CD4-positive, alpha-beta memory T cell (primary cell): ENCODE measurements around the gene MS4A2. TPM values are rescaled to one million over a fixed set of nuclear protein-coding genes. Genes with fewer than 3 reads are reported as not detected.
"Not testable (repeated sequence)": the region's sequence is repeated elsewhere in the genome, so short reads cannot be mapped to it uniquely, and the experiment has no call there.

Experiments
- CTCF ChIA-PET: fragments of 350-600 bp; sonication (Branson Sonifier 250); formaldehyde crosslinking; loops from one replicate; lab custom pipeline; 2021; ENCODE audit warnings: inconsistent platforms; ENCODE audit not compliant: partially characterized antibody; lab: Charles Lee
- POLR2A ChIA-PET: fragments of 350-600 bp; sonication (Branson Sonifier 250); formaldehyde crosslinking; loops from one replicate; lab custom pipeline; 2021; ENCODE audit not compliant: partially characterized antibody; lab: Charles Lee
- DNase-seq, 5 donors: peaks; one replicate each; pipeline versions ENCODE4 v3.0.0 to v3.0.0-alpha.2; 2020 to 2022; ENCODE audit warnings: mixed read lengths in 1 of 5
- H3K27ac ChIP-seq: one replicate; pipeline ENCODE4 v1.7.0; 2013; ENCODE audit warnings: low read depth, low read length
- H3K27me3 ChIP-seq: 2 replicates; pipeline ENCODE4 v1.7.0; 2013; ENCODE audit warnings: mild to moderate bottlenecking, low read length, moderate library complexity; ENCODE audit not compliant: insufficient read depth
- H3K36me3 ChIP-seq: 2 replicates; pipeline ENCODE4 v1.7.0; 2013; ENCODE audit warnings: mild to moderate bottlenecking, low read length, moderate library complexity; ENCODE audit not compliant: insufficient read depth
- H3K4me1 ChIP-seq: 2 replicates; pipeline ENCODE4 v1.7.0; 2013; ENCODE audit warnings: mild to moderate bottlenecking, low read length, moderate library complexity; ENCODE audit not compliant: insufficient read depth
- H3K4me3 ChIP-seq, 2 donors: one replicate each; pipeline ENCODE4 v1.7.0; 2013; ENCODE audit warnings: low read length in 2 of 2, mild to moderate bottlenecking in 1 of 2
- H3K9me3 ChIP-seq, 2 donors: one replicate each; pipeline ENCODE4 v1.7.0; 2013; ENCODE audit warnings: low read length in 2 of 2, control low read depth in 1 of 2; ENCODE audit not compliant: control insufficient read depth in 1 of 2
- H3K27ac Mint-ChIP-seq, 7 donors: one replicate each; pipeline ENCODE4 v1.8.0; 2020 to 2021; ENCODE audit warnings: mixed read lengths in 7 of 7, mild to moderate bottlenecking in 6 of 7, inconsistent platforms in 3 of 7, moderate library complexity in 3 of 7
- H3K27me3 Mint-ChIP-seq, 2 donors: one replicate each; pipeline ENCODE4 v1.8.0; 2020 to 2021; ENCODE audit warnings: mixed read lengths in 2 of 2
- H3K36me3 Mint-ChIP-seq, 2 donors: one replicate each; pipeline ENCODE4 v1.8.0; 2020 to 2021; ENCODE audit warnings: mixed read lengths in 2 of 2, inconsistent platforms in 1 of 2, mild to moderate bottlenecking in 1 of 2
- H3K4me1 Mint-ChIP-seq, 4 donors: one replicate each; pipeline ENCODE4 v1.8.0; 2020 to 2021; ENCODE audit warnings: mixed read lengths in 4 of 4, mild to moderate bottlenecking in 1 of 4
- H3K4me3 Mint-ChIP-seq, 8 donors: one replicate each; pipeline ENCODE4 v1.8.0; 2020 to 2021; ENCODE audit warnings: mixed read lengths in 8 of 8, mild to moderate bottlenecking in 7 of 8, moderate library complexity in 6 of 8, inconsistent platforms in 3 of 8
- H3K9me3 Mint-ChIP-seq, 8 donors: one replicate each; pipeline ENCODE4 v1.8.0; 2020 to 2021; ENCODE audit warnings: mixed read lengths in 8 of 8, mild to moderate bottlenecking in 5 of 8, inconsistent platforms in 3 of 8, moderate library complexity in 1 of 8
- intact Hi-C: fragments of 100-400 bp; cut with micrococcal nuclease; formaldehyde crosslinking; loops from one replicate; pipeline ENCODE4 v1.15.1; 2023
- polyA plus RNA-seq, 2 donors: library from polyadenylated mRNA; unstranded; fragments of 300-500 nt; fragmentation: Illumina TruSeq; gene quantifications; one replicate each; pipeline ENCODE4 v1.2.3, GENCODE V29; 2021
- total RNA-seq, 2 experiments: library from RNA; stranded (reverse); gene quantifications; one replicate each; pipeline ENCODE4 v1.2.3, GENCODE V29; 2021

The MS4A2 gene
- total and polyA plus RNA-seq, 4 experiments from 2014 or later = not detected

DNA sequence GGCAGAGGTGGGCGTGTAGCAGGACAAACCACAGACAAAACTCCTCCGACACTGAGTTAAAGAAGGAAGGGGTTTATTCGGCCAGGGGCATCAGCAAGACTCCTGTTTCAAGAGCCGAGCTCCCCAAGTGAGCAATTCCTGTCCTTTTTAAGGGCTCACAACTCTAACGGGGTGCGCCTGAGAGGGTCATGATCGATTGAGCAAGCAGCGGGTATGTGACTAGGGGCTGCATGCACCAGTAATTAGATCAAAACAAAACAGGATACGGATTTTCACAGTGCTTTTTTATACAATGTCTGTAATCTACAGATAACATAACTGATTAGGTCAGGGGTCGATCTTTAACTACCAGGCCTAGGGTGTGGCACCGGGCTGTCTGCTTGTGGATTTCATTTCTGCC, 12.9 kb downstream of the MS4A2 start:
- H3K27ac Mint-ChIP-seq, CTCF ChIA-PET, DNase-seq, H3K27me3 Mint-ChIP-seq, intact Hi-C loops, H3K36me3 ChIP-seq, POLR2A ChIA-PET, H3K4me1 ChIP-seq, H3K9me3 ChIP-seq, H3K36me3 Mint-ChIP-seq, H3K27ac ChIP-seq, H3K4me1 Mint-ChIP-seq, H3K9me3 Mint-ChIP-seq, H3K27me3 ChIP-seq, H3K4me3 ChIP-seq, H3K4me3 Mint-ChIP-seq: not testable (repeated sequence)

DNA sequence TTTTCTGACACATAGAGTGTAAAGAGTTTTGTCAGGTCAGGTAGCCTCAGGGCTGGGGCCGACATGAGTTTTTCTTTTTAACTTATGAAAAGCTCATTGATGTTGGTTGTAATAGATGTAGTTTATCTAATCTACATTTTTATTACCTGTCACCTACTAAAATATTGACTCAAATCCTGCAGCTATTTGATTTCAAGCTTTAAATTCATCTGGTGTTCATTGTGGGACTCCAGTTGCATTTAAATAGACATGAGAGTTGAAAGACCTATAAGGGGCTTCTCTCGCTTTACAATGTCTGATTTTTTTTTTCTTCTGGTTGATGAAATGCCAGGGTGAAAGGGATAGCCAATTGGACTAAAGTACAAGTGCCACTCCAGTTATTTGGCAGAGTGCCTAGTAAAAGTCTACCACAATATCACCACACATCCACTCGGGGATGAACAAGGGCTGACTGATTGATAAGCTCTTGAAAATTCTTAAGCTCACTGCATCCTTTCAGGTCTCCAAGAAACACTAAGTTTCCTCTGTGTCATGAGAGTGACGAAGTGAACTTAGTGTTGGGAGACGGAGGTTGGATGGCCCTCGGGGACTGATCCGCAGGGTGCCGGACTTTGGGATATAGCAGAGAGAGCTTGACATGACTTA, 16.1 kb downstream of the MS4A2 start:
- CTCF ChIA-PET, H3K4me1 Mint-ChIP-seq, H3K27ac ChIP-seq, H3K4me3 ChIP-seq, H3K27me3 ChIP-seq, DNase-seq, H3K36me3 Mint-ChIP-seq, H3K27me3 Mint-ChIP-seq, H3K9me3 ChIP-seq, POLR2A ChIA-PET, H3K9me3 Mint-ChIP-seq, H3K27ac Mint-ChIP-seq, intact Hi-C loops, H3K4me3 Mint-ChIP-seq, H3K4me1 ChIP-seq, H3K36me3 ChIP-seq: not testable (repeated sequence)

DNA sequence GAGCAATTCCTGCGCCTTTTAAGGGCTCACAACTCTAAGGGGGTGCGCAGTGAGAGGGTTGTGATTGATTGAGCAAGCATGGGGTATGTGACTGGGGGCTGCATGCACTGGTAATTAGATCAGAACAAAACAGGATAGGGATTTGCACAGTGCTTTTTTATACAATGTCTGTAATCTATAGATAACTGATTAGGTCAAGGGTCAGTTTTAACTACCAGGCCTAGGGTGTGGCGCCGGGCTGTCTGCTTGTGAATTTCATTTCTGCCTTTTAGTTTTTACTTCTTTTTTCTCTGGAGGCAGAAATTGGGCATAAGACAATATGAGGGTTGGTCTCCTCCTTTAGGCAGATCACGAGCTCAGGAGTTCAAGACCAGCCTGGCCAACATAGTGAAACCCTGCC, 20.2 kb downstream of the MS4A2 start:
- H3K4me3 ChIP-seq, H3K9me3 ChIP-seq, H3K4me1 ChIP-seq, H3K36me3 Mint-ChIP-seq, H3K27ac Mint-ChIP-seq, intact Hi-C loops, DNase-seq, H3K9me3 Mint-ChIP-seq, H3K27me3 ChIP-seq, H3K36me3 ChIP-seq, H3K27ac ChIP-seq, H3K4me3 Mint-ChIP-seq, H3K4me1 Mint-ChIP-seq, CTCF ChIA-PET, POLR2A ChIA-PET, H3K27me3 Mint-ChIP-seq: not testable (repeated sequence)

- intact Hi-C loops = no loop called here
- Histone ChIP-seq H3K4me3 (no peak overlapping the region), H3K9me3 (no peaks in the 10 kb centered on the region), H3K36me3 (no peaks in the 10 kb centered on the region), H3K27me3 (no peaks in the 10 kb centered on the region), H3K4me1 (no peaks in the 10 kb centered on the region), H3K27ac (no peak overlapping the region)
- Mint-ChIP-seq H3K27me3 (peaks cover 2 to 4% of the 10 kb centered on the region in 2 donors), H3K4me1 (peaks cover 0 to 1% (median 0%) of the 10 kb centered on the region in 4 donors), H3K9me3 (peaks cover 0 to 1% (median 0%) of the 10 kb centered on the region in 8 donors), H3K36me3 (no peaks in the 10 kb centered on the region), H3K4me3 (no peak overlapping the region), H3K27ac (no peak overlapping the region)
- POLR2A ChIA-PET = no interaction called here
- DNase-seq = no peak
- CTCF ChIA-PET = no interaction called here
Observed at GRCh38 chr11:60111793-60112192, 23.3 kb downstream of the MS4A2 start.

DNA sequence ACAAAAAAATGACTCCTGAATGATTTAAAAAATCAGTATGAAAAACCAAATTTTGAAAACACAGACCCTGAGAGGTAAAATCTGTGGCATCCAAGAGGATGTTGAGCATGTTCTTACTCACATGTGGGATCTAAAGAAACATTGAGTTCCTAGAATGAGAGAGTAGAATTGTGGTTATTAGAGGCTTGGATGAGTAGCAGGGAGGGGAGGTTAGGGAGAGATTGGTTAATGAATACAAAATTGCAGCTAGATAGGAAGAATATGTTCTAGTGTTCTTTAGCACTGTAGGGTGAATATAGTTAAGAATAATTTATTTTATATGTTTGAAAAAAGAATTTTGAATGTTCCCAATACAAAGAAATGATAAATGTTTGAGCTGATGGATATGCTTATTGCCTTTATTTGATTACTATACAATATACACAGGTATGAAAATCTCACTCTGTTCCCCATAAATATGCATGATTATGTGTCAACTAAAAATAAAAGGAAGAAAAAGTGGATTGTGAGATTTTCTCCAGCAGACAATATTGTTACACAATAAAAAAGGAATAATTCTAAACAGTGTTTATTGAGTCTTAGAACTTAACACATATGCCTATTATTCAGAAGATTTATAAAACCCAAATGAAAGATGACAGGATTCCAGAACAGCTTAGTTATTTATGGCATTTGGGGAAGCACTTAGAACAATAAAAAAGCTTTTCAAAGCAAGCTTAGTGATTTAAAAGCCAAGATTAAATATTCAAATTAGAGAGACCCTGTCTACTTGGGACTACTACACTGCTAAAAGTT, 28.7 kb downstream of the MS4A2 start:
- Mint-ChIP-seq H3K27ac (no peak overlapping the region), H3K9me3 (no peaks in the 10 kb centered on the region), H3K4me1 (no peaks in the 10 kb centered on the region), H3K27me3 (peaks cover 0 to 5% of the 10 kb centered on the region in 2 donors), H3K36me3 (no peaks in the 10 kb centered on the region), H3K4me3 (no peak overlapping the region)
- no peaks in the 10 kb centered on the region for H3K9me3 ChIP-seq
- no peak overlapping the region for H3K4me3 ChIP-seq
- H3K27ac ChIP-seq = no peak overlapping the region
- no peak for DNase-seq
- ChIA-PET POLR2A (no interaction called here), CTCF (no interaction called here)
- H3K4me1 ChIP-seq = no peaks in the 10 kb centered on the region
- no peaks in the 10 kb centered on the region for H3K36me3 ChIP-seq
- no peaks in the 10 kb centered on the region for H3K27me3 ChIP-seq
- intact Hi-C loops = no loop called here

- Mint-ChIP-seq H3K27me3 (peaks cover 0 to 6% of the 10 kb centered on the region in 2 donors), H3K4me3 (no peak overlapping the region), H3K4me1 (no peaks in the 10 kb centered on the region), H3K36me3 (no peaks in the 10 kb centered on the region), H3K27ac (no peak overlapping the region), H3K9me3 (no peaks in the 10 kb centered on the region)
- H3K27ac ChIP-seq = no peak overlapping the region
- no peak for DNase-seq
- no peaks in the 10 kb centered on the region for H3K27me3 ChIP-seq
- H3K4me1 ChIP-seq = no peaks in the 10 kb centered on the region
- no peak overlapping the region for H3K4me3 ChIP-seq
- intact Hi-C loops = no loop called here
- no peaks in the 10 kb centered on the region for H3K36me3 ChIP-seq
- POLR2A ChIA-PET = no interaction called here
- CTCF ChIA-PET = no interaction called here
- no peaks in the 10 kb centered on the region for H3K9me3 ChIP-seq
Observed at GRCh38 chr11:60118338-60118737, 29.9 kb downstream of the MS4A2 start.

DNA sequence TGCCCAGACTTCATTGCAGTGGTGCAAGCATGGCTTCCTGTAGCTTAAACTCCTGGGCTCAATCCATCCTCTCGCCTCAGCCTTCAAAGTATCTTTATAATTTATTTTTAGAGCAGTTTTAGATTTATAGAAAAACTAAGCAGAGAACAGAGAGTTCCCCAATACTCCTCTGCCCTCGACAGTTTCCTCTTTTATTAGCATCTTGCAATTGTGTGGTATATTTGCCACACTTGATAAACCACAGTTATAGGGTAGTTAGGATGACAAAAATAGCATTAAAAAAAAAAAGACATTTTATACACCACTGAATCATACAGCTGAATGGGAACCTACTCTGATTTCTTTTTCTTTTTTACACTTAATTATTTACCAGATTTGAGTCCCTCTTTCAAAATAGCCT, 31.2 kb downstream of the MS4A2 start:
- POLR2A ChIA-PET = no interaction called here
- Mint-ChIP-seq H3K27me3 (peaks cover 0 to 6% of the 10 kb centered on the region in 2 donors), H3K36me3 (no peaks in the 10 kb centered on the region), H3K4me3 (no peak overlapping the region), H3K9me3 (no peaks in the 10 kb centered on the region), H3K27ac (no peak overlapping the region), H3K4me1 (no peaks in the 10 kb centered on the region)
- Histone ChIP-seq H3K27ac (no peak overlapping the region), H3K4me1 (no peaks in the 10 kb centered on the region), H3K36me3 (no peaks in the 10 kb centered on the region), H3K4me3 (no peak overlapping the region), H3K9me3 (no peaks in the 10 kb centered on the region), H3K27me3 (no peaks in the 10 kb centered on the region)
- intact Hi-C loops = no loop called here
- CTCF ChIA-PET = no interaction called here
- DNase-seq = no peak
